HL-60 (cell line): ENCODE results near the gene ZFYVE9.

ENCODE experiments used
- DNase-seq, 2 experiments: peaks; one replicate each; pipeline ENCODE4 v3.0.0-alpha.2; 2010 to 2020; ENCODE audit warnings: low read depth in 1 of 2, low spot score in 1 of 2
- H3K27ac ChIP-seq: fragments of 250-450 bp; sonication (Bioruptor Pico); replicated peaks from 2 replicates; pipeline ENCODE4 v1.5.1; 2020; ENCODE audit warnings: mild to moderate bottlenecking, moderate library complexity
- H3K27me3 ChIP-seq: fragments of 250-450 bp; sonication (Bioruptor Pico); 2 replicates; pipeline ENCODE4 v1.5.1; 2021; ENCODE audit warnings: mild to moderate bottlenecking, moderate library complexity; ENCODE audit not compliant: insufficient read depth, poor library complexity, severe bottlenecking
- H3K4me3 ChIP-seq: replicated peaks from 2 replicates; pipeline ENCODE4 v1.5.1; 2011; ENCODE audit warnings: mild to moderate bottlenecking, control low read depth, low read length; ENCODE audit not compliant: insufficient read depth
- POLR2AphosphoS5 ChIP-seq: IDR thresholded peaks from 2 replicates; pipeline ENCODE4 v1.6.1; 2012; ENCODE audit warnings: low read depth

ZFYVE9 gene

DNA sequence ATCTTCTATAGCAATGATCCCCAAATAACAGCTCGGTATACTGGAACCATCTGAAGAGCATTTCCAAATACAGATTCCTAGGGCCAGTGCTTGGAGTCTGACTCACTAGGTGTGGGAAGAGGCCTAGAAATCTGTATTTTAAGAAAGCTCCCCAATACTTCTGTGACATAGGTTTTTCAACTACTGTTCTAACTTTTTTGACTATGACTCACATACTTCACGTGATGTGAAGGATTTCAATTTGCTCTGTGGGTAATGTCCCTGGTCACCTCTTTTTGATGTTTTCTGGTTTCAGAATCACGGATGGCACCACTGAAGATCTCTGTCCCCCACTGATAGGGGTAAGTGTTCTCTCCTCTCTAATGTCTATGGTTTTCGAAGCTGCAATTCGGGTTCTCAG, 251.3 kb downstream of the ZFYVE9 start:
- no peak for DNase-seq
- no peak for TF ChIP-seq POLR2AphosphoS5
- no peaks in the 10 kb centered on the region for H3K27me3 ChIP-seq
- no peak overlapping the region for H3K4me3 ChIP-seq
- no peak overlapping the region for H3K27ac ChIP-seq
